Measurements from ENCODE around the gene ZNF76.

GRCh38 chr6:35229304-35229703, 30.2 kb upstream of the ZNF76 start:
- TF ChIP-seq CTCF (IDR thresholded peaks at IDR 0.05) (no peak), EZH2 (IDR thresholded peaks at IDR 0.05; ENCODE audit: borderline replicate concordance, insufficient read depth, low read depth, low read length, poor library complexity, severe bottlenecking) (no peak)

Measured in B cell (primary cell).